Esophagus muscularis mucosa (tissue), 4 donors: ENCODE measurements around the gene PRR5L. TPM values are rescaled to one million over a fixed set of nuclear protein-coding genes. Genes with fewer than 3 reads are reported as not detected.

Experiments used
- DNase-seq: peaks from one replicate; pipeline ENCODE4 v3.0.0-alpha.2; 2017; ENCODE audit errors: extremely low spot score
- H3K27ac ChIP-seq, 4 donors: fragments of 200-600 bp; sonication (generic); replicated peaks in 1 of 4; 1 replicate in 3 of 4; 2 replicates in 1 of 4; pipeline ENCODE4 v1.5.1; 2016 to 2019; ENCODE audit warnings: mild to moderate bottlenecking in 1 of 4
- H3K27me3 ChIP-seq, 4 donors: fragments of 200-600 bp; sonication (generic); one replicate each; pipeline versions ENCODE4 v1.5.1 to v1.6.0; 2016 to 2019
- H3K36me3 ChIP-seq, 4 donors: fragments of 200-600 bp; sonication (generic); one replicate each; pipeline ENCODE4 v1.5.1; 2016 to 2019
- H3K4me1 ChIP-seq, 4 donors: fragments of 200-600 bp; sonication (generic); one replicate each; pipeline ENCODE4 v1.5.1; 2016 to 2019
- H3K4me3 ChIP-seq, 4 donors: fragments of 200-600 bp; sonication (generic); 1 replicate in 2 of 4; 2 replicates in 2 of 4; pipeline ENCODE4 v1.5.1; 2016 to 2019; ENCODE audit warnings: mild to moderate bottlenecking in 4 of 4, moderate library complexity in 1 of 4
- H3K9me3 ChIP-seq, 4 donors: fragments of 200-600 bp; sonication (generic); 1 replicate in 3 of 4; 2 replicates in 1 of 4; pipeline ENCODE4 v1.5.1; 2016 to 2019
- CTCF ChIP-seq, 3 experiments: fragments of 200-600 bp in 2 of 3; fragments of 450-650 bp in 1 of 3; sonication (generic) in 2 of 3; IDR thresholded peaks; one replicate each; pipeline ENCODE4 v1.5.1; 2017 to 2019; ENCODE audit warnings: antibody characterized with exemption in 3 of 3, mild to moderate bottlenecking in 2 of 3, moderate library complexity in 1 of 3
- EP300 ChIP-seq: sonication (generic); formaldehyde crosslinking; IDR thresholded peaks from one replicate; pipeline ENCODE4 v1.6.1; 2017; ENCODE audit warnings: antibody characterized with exemption
- POLR2A ChIP-seq: fragments of 450-650 bp; IDR thresholded peaks from one replicate; pipeline ENCODE4 v1.6.1; 2017; ENCODE audit warnings: antibody characterized with exemption, moderate library complexity, mild to moderate bottlenecking, low read depth
- POLR2AphosphoS5 ChIP-seq, 2 donors: sonication (generic); formaldehyde crosslinking; IDR thresholded peaks; one replicate each; pipeline ENCODE4 v1.6.1; 2017; ENCODE audit warnings: antibody characterized with exemption in 2 of 2
- WGBS: methylation state at CpG from one replicate; pipeline ENCODE4 v1.1.5; 2018; 5-methylcytosine and 5-hydroxymethylcytosine counted together
- intact Hi-C: fragments of 100-400 bp; cut with DNase I; formaldehyde crosslinking; loops from one replicate; pipeline ENCODE4 v1.15.1; 2023
- total RNA-seq, 4 donors: library from RNA; depleted of rRNA; stranded (reverse); fragments of >200 nt; gene quantifications; one replicate each; pipeline versions ENCODE4 v1.1.0 to v1.2.1, GENCODE V29; 2016

Gene PRR5L
- total RNA-seq, 4 donors from 2014 or later, result 1.7 to 9.6 (median 3.1) TPM

GRCh38 chr11:36394926-36395325 lies 98.8 kb downstream of the PRR5L start:
- 86% methylated on average over 3 of the region's 3 CpGs for WGBS
- intact Hi-C loops, result no loop called here
- H3K4me1 ChIP-seq, result no peaks in the 10 kb centered on the region

GRCh38 chr11:36395978-36396736 lies 100.1 kb downstream of the PRR5L start:
- Histone ChIP-seq H3K36me3 (no peaks in the 10 kb centered on the region), H3K4me3 (no peak overlapping the region), H3K27ac (no peak overlapping the region), H3K27me3 (peaks cover 0 to 4% (median 0%) of the 10 kb centered on the region in 4 donors), H3K4me1 (no peaks in the 10 kb centered on the region), H3K9me3 (no peaks in the 10 kb centered on the region)
- no peak for TF ChIP-seq CTCF (IDR thresholded peaks at IDR 0.05)
- no peak for TF ChIP-seq POLR2A
- TF ChIP-seq POLR2AphosphoS5 (IDR thresholded peaks at IDR 0.05), result no peak
- no peak for DNase-seq
- intact Hi-C loops, result no loop called here
- 92% methylated on average over 11 of the region's 11 CpGs for WGBS

More at GRCh38 chr11:36394926-36395325, 98.8 kb downstream of the PRR5L start:
- Histone ChIP-seq H3K4me3 (no peak overlapping the region), H3K36me3 (no peaks in the 10 kb centered on the region), H3K27me3 (peaks cover 0 to 4% (median 0%) of the 10 kb centered on the region in 4 donors), H3K9me3 (no peaks in the 10 kb centered on the region), H3K27ac (no peak overlapping the region)
- TF ChIP-seq CTCF (IDR thresholded peaks at IDR 0.05) (no peak), EP300 (no peak), POLR2A (no peak), POLR2AphosphoS5 (IDR thresholded peaks at IDR 0.05) (no peak)
- no peak for DNase-seq

- peaks cover 0 to 4% (median 0%) of the 10 kb centered on the region in 4 donors for H3K27me3 ChIP-seq
- no peak for DNase-seq
- no peaks in the 10 kb centered on the region for H3K9me3 ChIP-seq
- TF ChIP-seq POLR2A (no peak), CTCF (IDR thresholded peaks at IDR 0.05) (no peak), EP300 (no peak), POLR2AphosphoS5 (IDR thresholded peaks at IDR 0.05) (no peak)
- 93% methylated on average over 19 of the region's 21 CpGs for WGBS
- H3K4me3 ChIP-seq, result no peak overlapping the region
- no peaks in the 10 kb centered on the region for H3K36me3 ChIP-seq
- intact Hi-C loops, result no loop called here
- H3K27ac ChIP-seq, result no peak overlapping the region
- H3K4me1 ChIP-seq, result no peaks in the 10 kb centered on the region
Observed at GRCh38 chr11:36398231-36398953, 102.3 kb downstream of the PRR5L start.

GRCh38 chr11:36399236-36399635 lies 103.1 kb downstream of the PRR5L start:
- intact Hi-C loops, result no loop called here
- H3K27me3 ChIP-seq, result peaks cover 0 to 2% (median 0%) of the 10 kb centered on the region in 4 donors
- no peak for DNase-seq
- 90% methylated on average over 4 of the region's 4 CpGs for WGBS
- H3K27ac ChIP-seq, result no peak overlapping the region
- no peaks in the 10 kb centered on the region for H3K4me1 ChIP-seq
- H3K4me3 ChIP-seq, result no peak overlapping the region
- no peak for TF ChIP-seq CTCF (IDR thresholded peaks at IDR 0.05)
- H3K9me3 ChIP-seq, result no peaks in the 10 kb centered on the region
- H3K36me3 ChIP-seq, result no peaks in the 10 kb centered on the region
